Gastroesophageal sphincter (tissue), 3 donors: ENCODE data around the gene POLR3A.

Source experiments
- EP300 ChIP-seq: sonication (generic); formaldehyde crosslinking; IDR thresholded peaks from one replicate; pipeline ENCODE4 v1.6.1; 2017; ENCODE audit warnings: antibody characterized with exemption, mild to moderate bottlenecking
- POLR2A ChIP-seq, 2 donors: fragments of 450-650 bp; IDR thresholded peaks; one replicate each; pipeline ENCODE4 v1.6.1; 2017; ENCODE audit warnings: antibody characterized with exemption in 2 of 2, mild to moderate bottlenecking in 2 of 2, moderate library complexity in 1 of 2
- POLR2AphosphoS5 ChIP-seq: sonication (generic); formaldehyde crosslinking; IDR thresholded peaks from one replicate; pipeline ENCODE4 v1.6.1; 2017; ENCODE audit warnings: antibody characterized with exemption
- TF ChIP-seq, protein P1 (sequence below), 4 experiments: fragments of 200-600 bp in 2 of 4; fragments of 450-650 bp in 2 of 4; sonication (generic) in 1 of 4; IDR thresholded peaks; one replicate each; pipeline ENCODE4 v1.5.1; 2017 to 2019; ENCODE audit warnings: antibody characterized with exemption in 4 of 4, mild to moderate bottlenecking in 2 of 4, moderate library complexity in 2 of 4

DNA sequence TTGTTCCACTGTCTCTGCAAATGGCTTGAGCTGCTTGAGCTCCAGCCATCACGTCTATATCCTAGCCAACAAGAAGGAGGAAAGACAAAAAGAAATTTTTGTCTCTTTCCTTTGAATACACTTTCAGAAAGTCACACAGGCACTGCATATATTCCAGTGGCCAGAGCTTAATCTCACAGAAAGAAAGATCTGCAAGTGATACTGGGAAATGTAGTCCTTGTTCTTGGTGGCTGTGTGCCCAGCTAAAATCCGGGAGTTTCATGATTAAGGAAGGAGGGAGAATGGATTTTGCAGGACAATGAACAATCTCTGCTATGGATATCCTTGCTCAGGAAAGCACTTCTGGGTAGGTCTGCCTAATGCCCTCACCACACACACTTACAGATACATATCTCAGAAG, 83.2 kb downstream of the POLR3A start:
- TF ChIP-seq, protein P1, sequence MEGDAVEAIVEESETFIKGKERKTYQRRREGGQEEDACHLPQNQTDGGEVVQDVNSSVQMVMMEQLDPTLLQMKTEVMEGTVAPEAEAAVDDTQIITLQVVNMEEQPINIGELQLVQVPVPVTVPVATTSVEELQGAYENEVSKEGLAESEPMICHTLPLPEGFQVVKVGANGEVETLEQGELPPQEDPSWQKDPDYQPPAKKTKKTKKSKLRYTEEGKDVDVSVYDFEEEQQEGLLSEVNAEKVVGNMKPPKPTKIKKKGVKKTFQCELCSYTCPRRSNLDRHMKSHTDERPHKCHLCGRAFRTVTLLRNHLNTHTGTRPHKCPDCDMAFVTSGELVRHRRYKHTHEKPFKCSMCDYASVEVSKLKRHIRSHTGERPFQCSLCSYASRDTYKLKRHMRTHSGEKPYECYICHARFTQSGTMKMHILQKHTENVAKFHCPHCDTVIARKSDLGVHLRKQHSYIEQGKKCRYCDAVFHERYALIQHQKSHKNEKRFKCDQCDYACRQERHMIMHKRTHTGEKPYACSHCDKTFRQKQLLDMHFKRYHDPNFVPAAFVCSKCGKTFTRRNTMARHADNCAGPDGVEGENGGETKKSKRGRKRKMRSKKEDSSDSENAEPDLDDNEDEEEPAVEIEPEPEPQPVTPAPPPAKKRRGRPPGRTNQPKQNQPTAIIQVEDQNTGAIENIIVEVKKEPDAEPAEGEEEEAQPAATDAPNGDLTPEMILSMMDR (IDR thresholded peaks at IDR 0.05), result no peak
- TF ChIP-seq EP300, result no peak
- TF ChIP-seq POLR2A (IDR thresholded peaks at IDR 0.05), result no peak
- TF ChIP-seq POLR2AphosphoS5, result no peak
